ENCODE measurements around the gene CEP104.

The CEP104 gene

DNA sequence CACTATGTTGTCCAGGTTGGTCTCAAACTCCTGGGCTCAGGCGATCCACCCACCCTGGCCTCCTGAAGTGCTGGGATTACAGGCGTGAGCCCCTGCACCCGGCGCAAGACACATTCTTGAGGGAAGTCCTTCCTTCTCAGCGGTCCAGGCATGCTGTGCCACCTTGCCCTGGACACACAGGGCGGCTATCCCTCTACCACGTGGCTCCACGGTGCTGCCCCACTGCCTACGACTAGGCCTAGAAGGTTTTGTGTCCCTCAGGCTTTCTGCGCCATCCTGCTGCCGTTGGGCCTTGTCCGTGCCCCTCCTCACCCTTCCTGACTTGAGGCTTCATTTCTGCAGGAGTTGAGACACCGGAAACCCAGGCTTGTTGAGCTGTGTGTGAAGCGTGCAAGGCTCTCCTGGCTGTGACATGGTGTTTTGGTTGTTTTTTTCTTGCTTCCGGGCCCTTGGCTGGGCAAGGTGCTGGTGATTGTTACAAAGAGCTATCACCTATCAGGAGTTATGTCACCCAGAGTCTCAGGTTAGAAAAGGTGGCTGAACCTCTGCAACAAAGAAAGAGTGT lies 29.2 kb upstream of the CEP104 start:
- TF ChIP-seq CTCF (IDR thresholded peaks at IDR 0.05; ENCODE audit: insufficient read depth, missing control alignments), result no peak
- FAIRE-seq (no peak), DNase-seq (ENCODE audit: insufficient read length, low spot score) (no peak)

DNA sequence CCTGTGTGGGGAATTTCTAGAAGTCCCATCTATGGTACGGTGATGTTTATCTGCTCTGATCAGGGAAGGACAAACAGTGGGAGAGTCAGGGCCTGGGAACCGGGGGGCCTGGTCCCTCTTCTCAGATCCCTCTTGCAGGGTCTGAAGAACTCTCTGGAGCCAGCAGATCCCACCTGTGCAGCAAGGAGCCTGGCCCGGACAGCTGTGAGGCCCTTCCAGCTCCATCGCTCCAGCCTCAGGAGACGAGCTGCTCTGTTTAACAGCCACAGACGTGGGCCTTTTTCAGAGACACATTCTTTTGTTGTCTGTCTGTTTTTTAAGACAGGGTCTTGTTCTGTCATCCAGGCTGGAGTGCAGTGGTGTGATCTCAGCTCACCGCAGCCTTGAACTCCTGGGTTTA lies 28.6 kb upstream of the CEP104 start:
- no peak for TF ChIP-seq CTCF (IDR thresholded peaks at IDR 0.05; ENCODE audit: insufficient read depth, missing control alignments)
- FAIRE-seq, result no peak
- no peak for DNase-seq (ENCODE audit: insufficient read length, low spot score)

DNA sequence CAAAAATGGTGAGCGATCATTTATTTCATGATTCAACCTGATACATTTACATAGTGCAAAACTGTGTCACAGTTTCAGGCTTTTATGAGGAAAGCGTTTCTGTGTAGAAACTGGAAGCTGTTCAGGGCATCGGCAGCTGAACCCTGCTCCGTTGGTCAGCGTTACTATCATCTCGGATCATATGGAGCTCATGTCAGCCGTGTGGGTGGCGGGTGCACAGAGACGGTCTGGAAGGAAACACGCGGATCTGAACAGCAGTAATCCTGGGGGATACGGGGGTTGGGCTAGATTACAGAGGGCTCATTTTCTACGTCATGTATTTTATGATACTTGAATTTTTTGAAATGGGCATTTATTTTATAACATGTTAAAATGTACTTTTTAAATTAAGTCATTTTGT lies 28.0 kb upstream of the CEP104 start:
- no peak for FAIRE-seq
- no peak for DNase-seq (ENCODE audit: insufficient read length, low spot score)
- TF ChIP-seq CTCF (IDR thresholded peaks at IDR 0.05; ENCODE audit: insufficient read depth, missing control alignments), result no peak

GRCh38 chr1:3883194-3883925 lies 26.3 kb upstream of the CEP104 start:
- DNase-seq (ENCODE audit: insufficient read length, low spot score) (no peak), FAIRE-seq (no peak)
- no peak for TF ChIP-seq CTCF (IDR thresholded peaks at IDR 0.05; ENCODE audit: insufficient read depth, missing control alignments)

DNA sequence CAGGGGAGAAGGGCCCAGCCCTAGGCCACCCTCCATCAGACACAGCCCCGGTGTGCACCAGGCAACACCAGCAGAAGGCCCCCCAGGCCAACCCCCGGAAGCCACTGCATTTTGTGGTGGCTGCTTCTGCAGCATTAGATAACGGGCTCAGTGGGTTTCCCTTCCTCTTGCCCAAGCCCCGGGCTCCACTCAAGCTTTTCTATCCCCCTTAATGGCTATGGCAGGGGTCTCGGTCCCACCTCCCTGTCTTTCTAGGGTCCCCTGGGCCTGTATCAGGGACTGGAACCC lies 24.1 kb upstream of the CEP104 start:
- no peak for FAIRE-seq
- TF ChIP-seq CTCF (IDR thresholded peaks at IDR 0.05; ENCODE audit: insufficient read depth, missing control alignments), result no peak
- DNase-seq (ENCODE audit: insufficient read length, low spot score), result no peak

- TF ChIP-seq CTCF (IDR thresholded peaks at IDR 0.05; ENCODE audit: insufficient read depth, missing control alignments), result no peak
- DNase-seq (ENCODE audit: insufficient read length, low spot score) (no peak), FAIRE-seq (no peak)
Measured at GRCh38 chr1:3880429-3881192, 23.6 kb upstream of the CEP104 start.

Data from D721Med (cell line).